ENCODE measurements around the gene TRIM24.

Gene TRIM24

GRCh38 chr7:138542183-138542582 lies 82.1 kb downstream of the TRIM24 start:
- no peak for DNase-seq

- DNase-seq: no peak
Measured at GRCh38 chr7:138543739-138544138, 83.7 kb downstream of the TRIM24 start.

- DNase-seq: no peak
Measured at GRCh38 chr7:138545123-138545522, 85.1 kb downstream of the TRIM24 start.

- DNase-seq: no peak
Measured at GRCh38 chr7:138546064-138546619, 86.1 kb downstream of the TRIM24 start.

- DNase-seq: no peak
Measured at GRCh38 chr7:138546829-138547228, 86.8 kb downstream of the TRIM24 start.

- no peak for DNase-seq
Measured at GRCh38 chr7:138549082-138549481, 89.0 kb downstream of the TRIM24 start.

- no peak for DNase-seq
Measured at GRCh38 chr7:138550337-138550736, 90.3 kb downstream of the TRIM24 start.

- DNase-seq: no peak
Measured at GRCh38 chr7:138551102-138551501, 91.0 kb downstream of the TRIM24 start.

GRCh38 chr7:138553805-138554204 lies 93.7 kb downstream of the TRIM24 start:
- no peak for DNase-seq

- DNase-seq: no peak
Measured at GRCh38 chr7:138554674-138555073, 94.6 kb downstream of the TRIM24 start.

GRCh38 chr7:138555684-138556083 lies 95.6 kb downstream of the TRIM24 start:
- DNase-seq: no peak

GRCh38 chr7:138556771-138557484 lies 96.9 kb downstream of the TRIM24 start:
- DNase-seq: no peak

- DNase-seq: no peak
Measured at GRCh38 chr7:138559448-138559847, 99.4 kb downstream of the TRIM24 start.

- no peak for DNase-seq
Measured at GRCh38 chr7:138563808-138564207, 103.7 kb downstream of the TRIM24 start.

GRCh38 chr7:138564365-138564764 lies 104.3 kb downstream of the TRIM24 start:
- no peak for DNase-seq

GRCh38 chr7:138565071-138565450 lies 105.0 kb downstream of the TRIM24 start:
- DNase-seq: no peak

- DNase-seq: no peak
Measured at GRCh38 chr7:138565451-138566114, 105.5 kb downstream of the TRIM24 start.

- no peak for DNase-seq
Measured at GRCh38 chr7:138568655-138569054, 108.6 kb downstream of the TRIM24 start.

- no peak for DNase-seq
Measured at GRCh38 chr7:138569418-138569817, 109.4 kb downstream of the TRIM24 start.

GRCh38 chr7:138570715-138571114 lies 110.7 kb downstream of the TRIM24 start:
- DNase-seq: no peak

- DNase-seq: no peak
Measured at GRCh38 chr7:138573741-138574140, 113.7 kb downstream of the TRIM24 start.

- DNase-seq: no peak
Measured at GRCh38 chr7:138575897-138576428, 115.9 kb downstream of the TRIM24 start.

- DNase-seq: no peak
Measured at GRCh38 chr7:138579136-138579535, 119.1 kb downstream of the TRIM24 start.

GRCh38 chr7:138579671-138580070 lies 119.6 kb downstream of the TRIM24 start:
- no peak for DNase-seq
